IPS DF 4.7 (cell line): ENCODE results near the gene SLC30A5.

Source experiments
- DNase-seq: peaks from one replicate; pipeline ENCODE4 v3.0.0-alpha.2; 2013; ENCODE audit warnings: low spot score; ENCODE audit errors: extremely low read depth

The SLC30A5 gene

DNA sequence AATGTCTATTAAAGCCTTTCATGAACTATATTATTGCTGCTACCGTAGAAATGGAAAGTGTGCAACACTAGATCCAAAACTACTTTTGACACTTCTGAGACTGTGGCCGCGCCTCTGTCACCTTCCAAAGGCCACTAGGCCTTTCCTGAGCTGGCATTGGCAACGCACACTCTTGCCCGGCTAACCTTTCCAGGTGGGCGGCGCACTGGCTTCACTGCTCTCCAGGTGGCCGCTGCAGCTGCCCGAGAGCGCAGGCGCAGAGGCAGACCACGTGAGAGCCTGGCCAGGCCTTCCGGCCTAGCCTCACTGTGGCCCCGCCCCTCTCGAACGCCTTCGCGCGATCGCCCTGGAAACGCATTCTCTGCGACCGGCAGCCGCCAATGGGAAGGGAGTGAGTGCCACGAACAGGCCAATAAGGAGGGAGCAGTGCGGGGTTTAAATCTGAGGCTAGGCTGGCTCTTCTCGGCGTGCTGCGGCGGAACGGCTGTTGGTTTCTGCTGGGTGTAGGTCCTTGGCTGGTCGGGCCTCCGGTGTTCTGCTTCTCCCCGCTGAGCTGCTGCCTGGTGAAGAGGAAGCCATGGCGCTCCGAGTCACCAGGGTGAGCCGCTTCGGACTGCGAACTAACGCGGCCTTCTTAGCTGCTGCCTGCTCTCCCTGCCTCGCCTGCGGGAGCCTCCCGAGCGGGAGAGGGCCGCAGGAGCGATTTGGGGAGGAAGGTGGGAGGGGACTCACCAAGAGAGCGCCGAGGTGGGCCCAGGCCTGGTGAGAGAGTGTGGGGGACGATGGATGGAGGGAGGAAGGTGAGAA is 73.1 kb downstream of the SLC30A5 start, which contains the start of gene CCNB1:
CCNB1 (plus strand) TSS at position 465 of the 807 bp plus-strand sequence; CDS start at position 578, 113 bp downstream.
- DNase-seq = no peak

DNA sequence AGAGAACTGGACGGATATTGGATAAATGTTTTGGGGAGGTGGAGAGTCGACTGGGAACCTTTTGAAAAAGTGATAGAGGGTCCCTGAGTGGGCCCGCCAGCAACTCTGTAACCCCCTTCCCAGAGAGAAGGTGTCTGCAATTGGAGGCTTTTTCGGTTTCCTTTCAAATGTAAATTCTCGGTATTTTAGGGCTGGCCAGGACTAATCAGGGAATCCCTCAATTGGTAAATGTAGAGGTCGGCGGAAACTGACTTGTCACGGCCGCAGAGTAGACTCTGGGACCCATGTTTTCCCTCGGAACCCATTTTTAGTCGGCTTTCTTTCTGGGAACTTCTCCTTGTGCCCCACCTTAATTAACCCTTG is 73.7 kb downstream of the SLC30A5 start:
- DNase-seq = no peak

DNA sequence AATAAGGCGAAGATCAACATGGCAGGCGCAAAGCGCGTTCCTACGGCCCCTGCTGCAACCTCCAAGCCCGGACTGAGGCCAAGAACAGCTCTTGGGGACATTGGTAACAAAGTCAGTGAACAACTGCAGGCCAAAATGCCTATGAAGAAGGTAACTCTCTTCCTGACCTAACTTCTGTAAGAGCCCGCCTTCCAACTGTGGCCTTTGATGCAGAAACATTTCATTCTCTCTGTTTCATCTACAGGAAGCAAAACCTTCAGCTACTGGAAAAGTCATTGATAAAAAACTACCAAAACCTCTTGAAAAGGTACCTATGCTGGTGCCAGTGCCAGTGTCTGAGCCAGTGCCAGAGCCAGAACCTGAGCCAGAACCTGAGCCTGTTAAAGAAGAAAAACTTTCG is 74.1 kb downstream of the SLC30A5 start:
- DNase-seq = no peak

DNA sequence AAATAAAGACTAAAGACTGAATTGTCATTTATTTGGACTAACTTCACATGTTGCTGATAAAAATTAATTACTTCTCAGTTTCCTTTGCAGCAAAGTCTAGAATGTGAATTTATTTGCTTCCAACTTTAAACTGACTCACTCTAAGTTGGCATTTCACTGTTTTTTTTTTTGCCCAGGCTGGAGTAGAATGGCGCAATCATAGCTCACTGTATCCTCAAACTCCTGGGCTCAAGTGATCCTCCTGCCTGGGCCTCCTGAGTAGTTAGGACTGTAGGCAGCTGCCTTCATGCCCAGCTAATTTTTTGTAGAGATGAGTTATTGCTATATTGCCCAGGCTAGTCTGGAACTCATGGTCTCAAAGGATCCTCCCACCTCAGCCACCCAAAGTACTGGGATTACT is 76.7 kb downstream of the SLC30A5 start:
- no peak for DNase-seq

DNA sequence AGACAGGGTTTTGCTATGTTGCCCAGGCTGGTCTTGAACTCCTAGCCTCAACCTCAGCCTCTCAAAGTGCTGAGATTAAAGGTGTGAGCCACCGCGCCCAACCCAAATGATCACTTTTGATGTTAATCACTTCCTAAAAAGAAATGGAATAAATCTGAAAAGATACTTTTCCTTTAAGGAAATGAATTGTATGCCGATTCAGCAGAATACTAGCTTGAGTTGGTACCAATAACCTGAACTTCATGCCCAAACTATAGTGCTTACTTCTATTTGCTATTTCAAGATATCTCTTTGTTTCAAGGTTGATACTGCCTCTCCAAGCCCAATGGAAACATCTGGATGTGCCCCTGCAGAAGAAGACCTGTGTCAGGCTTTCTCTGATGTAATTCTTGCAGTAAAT is 77.2 kb downstream of the SLC30A5 start:
- no peak for DNase-seq
